ENCODE results near the gene CCNY. TPM values are rescaled to one million over a fixed set of nuclear protein-coding genes. Genes with fewer than 3 reads are reported as not detected.

CCNY gene
- total RNA-seq, 1 experiment from 2014 or later: 62.2 TPM

GRCh38 chr10:35563261-35563891, 227.1 kb downstream of the CCNY start:
- H3K4me2 ChIP-seq (ENCODE audit: low read length): no peak overlapping the region
- ChIA-PET RAD21 (ENCODE audit: low non-redundant PET in 1 of 2, low total read pairs in 2 of 2, uncharacterized antibody in 2 of 2, unreplicated experiment in 2 of 2) (no interaction called here), CTCF (interaction anchor here (0.6 to 1.9 kb wide), 16 partner anchors 9 to 444 kb away, joined by 3 to 17 read pairs (median 3); no protein-coding TSS in a partner anchor), POLR2A (no interaction called here)
- no TSS peak for BruUV-seq (replicated peaks)
- H3K36me3 ChIP-seq (ENCODE audit: control insufficient read depth in 1 of 2, insufficient read depth in 2 of 2, low read length in 2 of 2): no peaks in the 10 kb centered on the region
- no peaks in the 10 kb centered on the region for H3K9me3 ChIP-seq (ENCODE audit: control insufficient read depth in 1 of 2, insufficient read depth in 1 of 2, low read depth in 1 of 2, low read length in 2 of 2)
- TF ChIP-seq RAD21 (IDR thresholded peaks at IDR 0.05; ENCODE audit: low read depth) (peak; percentile 59), CTCF (IDR thresholded peaks at IDR 0.05 in 2 of 3, conservative IDR thresholded peaks at IDR 0.05 in 1 of 3; ENCODE audit: borderline replicate concordance in 1 of 3, insufficient read depth in 1 of 3, low read depth in 2 of 3, low read length in 2 of 3) (peak; percentile 56 to 100 (median 99)), ATF3 (IDR thresholded peaks at IDR 0.05) (no peak)
- no peaks in the 10 kb centered on the region for H3K79me2 ChIP-seq (ENCODE audit: insufficient read depth, low read length)
- intact Hi-C loops (cut with micrococcal nuclease): loop anchor here (2.0 to 5.0 kb wide), 2 partner anchors 226 to 327 kb away; partner anchors contain the start of gene CCNY
- no peaks in the 10 kb centered on the region for H4K20me1 ChIP-seq (ENCODE audit: insufficient read depth)
- ATAC-seq (peak; percentile 89), DNase-seq (ENCODE audit: low read depth, low spot score) (peak; percentile 49)
- no peak overlapping the region for H3K27ac ChIP-seq (ENCODE audit: low read depth, low read length)
- no peaks in the 10 kb centered on the region for H3K27me3 ChIP-seq (ENCODE audit: insufficient read depth, low read length)
- no peaks in the 10 kb centered on the region for H3K9me2 ChIP-seq (ENCODE audit: insufficient read depth)
- H3K9ac ChIP-seq (ENCODE audit: low read length): no peak overlapping the region
- H3K4me3 ChIP-seq (replicated peaks in 1 of 2; ENCODE audit: low read depth in 1 of 2, low read length in 2 of 2): no peak overlapping the region
- no peaks in the 10 kb centered on the region for H3K4me1 ChIP-seq (ENCODE audit: control insufficient read depth in 1 of 2, insufficient read depth in 2 of 2, low read length in 2 of 2)
- no peak overlapping the region for H2AFZ ChIP-seq (ENCODE audit: low read depth, low read length, poor library complexity, severe bottlenecking)

- ChIA-PET POLR2A (no interaction called here), CTCF (no interaction called here)
- TF ChIP-seq RAD21 (IDR thresholded peaks at IDR 0.05; ENCODE audit: low read depth): no peak
- no peak for TF ChIP-seq SP1 (IDR thresholded peaks at IDR 0.05; ENCODE audit: low read depth)
- TF ChIP-seq ZBTB33 (IDR thresholded peaks at IDR 0.05; ENCODE audit: extremely low read depth, insufficient replicate concordance, low read length): no peak
- TF ChIP-seq ATF3 (IDR thresholded peaks at IDR 0.05): no peak
- no peak for TF ChIP-seq JUND (IDR thresholded peaks at IDR 0.05)
- TF ChIP-seq SRF (IDR thresholded peaks at IDR 0.05; ENCODE audit: low read depth): no peak
- no peak for TF ChIP-seq CTCF (IDR thresholded peaks at IDR 0.05 in 2 of 3, conservative IDR thresholded peaks at IDR 0.05 in 1 of 3; ENCODE audit: borderline replicate concordance in 1 of 3, insufficient read depth in 1 of 3, low read depth in 2 of 3, low read length in 2 of 3)
- no peak for TF ChIP-seq CEBPB (IDR thresholded peaks at IDR 0.05; ENCODE audit: low read depth)
- no peak for TF ChIP-seq ELF1 (IDR thresholded peaks at IDR 0.05; ENCODE audit: borderline replicate concordance, low read depth)
- TF ChIP-seq FOSL1 (IDR thresholded peaks at IDR 0.05; ENCODE audit: low read depth): no peak
Measured at GRCh38 chr10:35564341-35564968, 228.1 kb downstream of the CCNY start.

More at GRCh38 chr10:35564341-35564968, 228.1 kb downstream of the CCNY start:
- Histone ChIP-seq H3K4me3 (replicated peaks in 1 of 2; ENCODE audit: low read depth in 1 of 2, low read length in 2 of 2) (no peak overlapping the region), H4K20me1 (ENCODE audit: insufficient read depth) (no peaks in the 10 kb centered on the region), H3K36me3 (ENCODE audit: control insufficient read depth in 1 of 2, insufficient read depth in 2 of 2, low read length in 2 of 2) (no peaks in the 10 kb centered on the region), H3K9me2 (ENCODE audit: insufficient read depth) (no peaks in the 10 kb centered on the region), H3K27ac (ENCODE audit: low read depth, low read length) (no peak overlapping the region), H2AFZ (ENCODE audit: low read depth, low read length, poor library complexity, severe bottlenecking) (no peak overlapping the region), H3K27me3 (ENCODE audit: insufficient read depth, low read length) (no peaks in the 10 kb centered on the region), H3K9me3 (ENCODE audit: control insufficient read depth in 1 of 2, insufficient read depth in 1 of 2, low read depth in 1 of 2, low read length in 2 of 2) (no peaks in the 10 kb centered on the region), H3K79me2 (ENCODE audit: insufficient read depth, low read length) (no peaks in the 10 kb centered on the region), H3K9ac (ENCODE audit: low read length) (no peak overlapping the region), H3K4me2 (ENCODE audit: low read length) (no peak overlapping the region), H3K4me1 (ENCODE audit: control insufficient read depth in 1 of 2, insufficient read depth in 2 of 2, low read length in 2 of 2) (no peaks in the 10 kb centered on the region)
- intact Hi-C loops (cut with micrococcal nuclease): loop anchor here (5.0 kb wide), 1 partner anchor 227 kb away; the partner anchor contains the start of gene CCNY
- RAD21 ChIA-PET (ENCODE audit: low non-redundant PET in 1 of 2, low total read pairs in 2 of 2, uncharacterized antibody in 2 of 2, unreplicated experiment in 2 of 2): no interaction called here
- no TSS peak for BruUV-seq (replicated peaks)
- ATAC-seq: no peak
- DNase-seq (ENCODE audit: low read depth, low spot score): no peak

All from HCT116 (cell line).